ENCODE measurements around the gene RARRES2. TPM values are rescaled to one million over a fixed set of nuclear protein-coding genes. Genes with fewer than 3 reads are reported as not detected.
A peak's percentile ranks its signal among the peaks of the same experiment; 100 is the strongest.
"Not testable (repeated sequence)": the region's sequence is repeated elsewhere in the genome, so short reads cannot be mapped to it uniquely, and the experiment has no call there.

RARRES2 gene
- total RNA-seq, 2 donors from 2014 or later = 245 to 400 TPM

GRCh38 chr7:150388306-150388705, 46.9 kb upstream of the RARRES2 start:
- 68 to 72% methylated on average over 7 of the region's 7 CpGs for WGBS, 2 donors
- intact Hi-C loops (cut with DNase I) = no loop called here
- no peak for ATAC-seq
- Histone ChIP-seq H3K4me3 (no peak overlapping the region), H3K27me3 (no peaks in the 10 kb centered on the region), H3K27ac (peak overlapping the region; percentile 58 to 74 (median 70)), H3K4me1 (peaks cover 21% of the 10 kb centered on the region), H3K9me3 (no peaks in the 10 kb centered on the region), H3K36me3 (replicated peaks in 1 of 2; ENCODE audit: insufficient read depth in 1 of 2, low read depth in 2 of 2) (no peaks in the 10 kb centered on the region)
- TF ChIP-seq CTCF (IDR thresholded peaks at IDR 0.05) (no peak), POLR2A (IDR thresholded peaks at IDR 0.05) (no peak)
- DNase-seq = no peak

GRCh38 chr7:150385884-150386283, 44.5 kb upstream of the RARRES2 start:
- H3K27ac ChIP-seq; DNase-seq; H3K9me3 ChIP-seq; intact Hi-C loops (cut with DNase I); H3K4me3 ChIP-seq; H3K27me3 ChIP-seq; ATAC-seq; H3K36me3 ChIP-seq (replicated peaks in 1 of 2; ENCODE audit: insufficient read depth in 1 of 2, low read depth in 2 of 2): not testable (repeated sequence)
- H3K4me1 ChIP-seq = peaks cover 30% of the 10 kb centered on the region
- 53 to 70% methylated on average over 6 of the region's 6 CpGs for WGBS, 2 donors

- TF ChIP-seq POLR2A (IDR thresholded peaks at IDR 0.05) = no peak
- no peak for TF ChIP-seq CTCF (IDR thresholded peaks at IDR 0.05)
- H3K4me1 ChIP-seq = peaks cover 36% of the 10 kb centered on the region
- H3K27ac ChIP-seq = no peak overlapping the region
- no peak overlapping the region for H3K4me3 ChIP-seq
- H3K9me3 ChIP-seq = no peaks in the 10 kb centered on the region
- 81 to 85% methylated on average over 14 of the region's 14 CpGs for WGBS, 2 donors
- peak in 1 of 4 donors; percentile 29 for DNase-seq
- H3K36me3 ChIP-seq (replicated peaks in 1 of 2; ENCODE audit: insufficient read depth in 1 of 2, low read depth in 2 of 2) = no peaks in the 10 kb centered on the region
- intact Hi-C loops (cut with DNase I) = no loop called here
- H3K27me3 ChIP-seq = no peaks in the 10 kb centered on the region
- no peak for ATAC-seq
Observed at GRCh38 chr7:150385302-150385723, 43.9 kb upstream of the RARRES2 start.

- Histone ChIP-seq H3K4me3 (no peak overlapping the region), H3K27ac (peak overlapping the region in 2 of 4 donors; percentile 18 to 60), H3K4me1 (peaks cover 42% of the 10 kb centered on the region), H3K36me3 (replicated peaks in 1 of 2; ENCODE audit: insufficient read depth in 1 of 2, low read depth in 2 of 2) (no peaks in the 10 kb centered on the region), H3K9me3 (no peaks in the 10 kb centered on the region), H3K27me3 (no peaks in the 10 kb centered on the region)
- DNase-seq = peak in 2 of 4 donors; percentile 3 to 4
- no peak for TF ChIP-seq POLR2A (IDR thresholded peaks at IDR 0.05)
- no peak for TF ChIP-seq CTCF (IDR thresholded peaks at IDR 0.05)
- ATAC-seq = no peak
- WGBS, 2 donors = 77 to 93% methylated on average over 12 to 15 of the region's 15 CpGs
- intact Hi-C loops (cut with DNase I) = no loop called here
Observed at GRCh38 chr7:150384406-150385301, 43.2 kb upstream of the RARRES2 start.

GRCh38 chr7:150383710-150384397, 42.4 kb upstream of the RARRES2 start:
- Histone ChIP-seq H3K4me1 (peaks cover 36% of the 10 kb centered on the region), H3K36me3 (replicated peaks in 1 of 2; ENCODE audit: insufficient read depth in 1 of 2, low read depth in 2 of 2) (no peaks in the 10 kb centered on the region), H3K9me3 (no peaks in the 10 kb centered on the region), H3K27ac (peak overlapping the region in 2 of 4 donors; percentile 18 to 60), H3K27me3 (no peaks in the 10 kb centered on the region), H3K4me3 (no peak overlapping the region)
- intact Hi-C loops (cut with DNase I) = no loop called here
- TF ChIP-seq CTCF (IDR thresholded peaks at IDR 0.05) (no peak), POLR2A (IDR thresholded peaks at IDR 0.05) (peak in 2 of 3 donors; percentile 16 to 18)
- no peak for ATAC-seq
- DNase-seq = peak in 3 of 4 donors; percentile 46 to 68 (median 63)
- WGBS, 2 donors = 70 to 80% methylated on average over 15 to 20 of the region's 22 CpGs
